H1 (cell line): ENCODE results near the gene ADRA2A. TPM values are rescaled to one million over a fixed set of nuclear protein-coding genes. Genes with fewer than 3 reads are reported as not detected.

Experiments used
- ATF2 ChIP-seq: IDR thresholded peaks from 2 replicates; pipeline ENCODE4 v1.6.1; 2012; ENCODE audit warnings: low read length, inconsistent platforms
- CHD1 ChIP-seq: IDR thresholded peaks from 2 replicates; pipeline ENCODE4 v1.6.1; 2012; ENCODE audit warnings: low read depth, low read length, improper control_type of control experiment
- CHD7 ChIP-seq: fragments of 300-600 bp; sonication (generic); IDR thresholded peaks from 2 replicates; pipeline ENCODE4 v1.7.1; 2012; ENCODE audit warnings: low read length, moderate library complexity, mild to moderate bottlenecking, inconsistent platforms; ENCODE audit not compliant: insufficient replicate concordance
- CREB1 ChIP-seq: IDR thresholded peaks from 2 replicates; pipeline ENCODE4 v1.6.1; 2012; ENCODE audit warnings: inconsistent platforms
- GTF2F1 ChIP-seq: IDR thresholded peaks from 2 replicates; pipeline ENCODE4 v1.6.1; 2012; ENCODE audit warnings: low read depth, low read length, improper control_type of control experiment, borderline replicate concordance
- JUN ChIP-seq: IDR thresholded peaks from 2 replicates; pipeline ENCODE4 v1.6.1; 2011; ENCODE audit warnings: low read depth, mild to moderate bottlenecking, improper control_type of control experiment, low read length
- NRF1 ChIP-seq: IDR thresholded peaks from 2 replicates; pipeline ENCODE4 v1.6.1; 2011; ENCODE audit warnings: mild to moderate bottlenecking, low read depth, low read length, improper control_type of control experiment
- PHF8 ChIP-seq: fragments of 200-600 bp; sonication (generic); conservative IDR thresholded peaks from 2 replicates; pipeline ENCODE4 v1.7.1; 2012; ENCODE audit warnings: low read depth, mild to moderate bottlenecking, inconsistent platforms, low read length, moderate library complexity
- RFX5 ChIP-seq: IDR thresholded peaks from 2 replicates; pipeline ENCODE4 v1.6.1; 2011; ENCODE audit warnings: low read depth, low read length, improper control_type of control experiment, borderline replicate concordance
- SP2 ChIP-seq: IDR thresholded peaks from 2 replicates; pipeline ENCODE4 v1.6.1; 2012; ENCODE audit warnings: mild to moderate bottlenecking, low read length, inconsistent platforms
- SRF ChIP-seq: IDR thresholded peaks from 2 replicates; pipeline ENCODE4 v1.6.1; 2011; ENCODE audit warnings: mild to moderate bottlenecking, low read depth, low read length, moderate library complexity
- polyA plus RNA-seq, 7 experiments: library from polyadenylated mRNA; depleted of rRNA in 3 of 7; stranded (reverse) in 5 of 7; unstranded in 2 of 7; fragments of >200 nt in 5 of 7; fragments of 200-250 nt in 2 of 7; gene quantifications; 1 replicate in 5 of 7; 2 replicates in 1 of 7; 4 replicates in 1 of 7; pipeline versions ENCODE4 v1.2.1 to v1.2.3, GENCODE V29; 2011 to 2013; ENCODE audit warnings: missing spikeins in 2 of 7, mixed read lengths in 2 of 7
- total RNA-seq: library from RNA; stranded (reverse); fragmentation: NEBNext Ultra II Directional; extraction: Animal tissue kit (Norgen Biotek cat#: 25700); gene quantifications from 2 replicates; pipeline ENCODE4 v1.2.1, GENCODE V29; 2021

Gene ADRA2A
- total and polyA plus RNA-seq, 2 of the 8 experiments (the other 6 are each of a cell fraction or from before 2014, with no cell fraction given) = 5.9 to 6.2 TPM

GRCh38 chr10:111063471-111063870 is 13.4 kb upstream of the ADRA2A start (continued):
- TF ChIP-seq CHD7 (no peak), ATF2 (no peak), GTF2F1 (no peak), SP2 (no peak), CHD1 (no peak), PHF8 (no peak), RFX5 (no peak), NRF1 (no peak), JUN (no peak), CREB1 (no peak), SRF (no peak)
